CD4-positive, alpha-beta T cell treated with Interleukin-1 beta for 1 hour (primary cell): Measurements from ENCODE around the gene ZMIZ1.
A peak's percentile ranks its signal among the peaks of the same experiment; 100 is the strongest.

ENCODE experiments used
- DNase-seq, 2 donors: peaks; one replicate each; pipeline ENCODE4 v3.0.0-alpha.2; 2020 to 2022

Gene ZMIZ1

GRCh38 chr10:79178614-79179163 lies 109.9 kb downstream of the ZMIZ1 start:
- DNase-seq: no peak

- DNase-seq: no peak
Observed at GRCh38 chr10:79179164-79179956, 110.6 kb downstream of the ZMIZ1 start.

GRCh38 chr10:79179957-79180309 lies 111.2 kb downstream of the ZMIZ1 start:
- no peak for DNase-seq

GRCh38 chr10:79180414-79181221 lies 111.9 kb downstream of the ZMIZ1 start:
- no peak for DNase-seq

DNA sequence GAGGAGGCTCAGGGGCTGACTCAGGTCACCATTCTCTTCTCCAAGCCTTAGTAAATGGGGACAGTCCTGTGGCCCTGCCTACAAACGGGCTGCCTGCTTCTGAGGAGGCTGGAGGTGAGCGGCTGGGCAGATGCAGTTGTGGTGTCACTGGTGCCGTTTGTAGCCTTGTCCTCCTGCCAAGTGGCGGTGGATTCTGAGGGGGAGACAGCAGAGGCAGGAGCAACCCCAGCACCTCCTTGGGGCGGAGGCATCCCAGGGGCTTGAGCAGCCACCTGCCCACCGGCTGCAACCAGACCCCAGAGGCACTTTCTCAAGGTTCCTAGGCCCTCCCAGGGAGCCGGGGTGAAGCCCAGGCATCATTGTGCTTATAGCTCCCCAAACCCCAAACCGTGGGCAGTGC lies 112.5 kb downstream of the ZMIZ1 start:
- no peak for DNase-seq

- no peak for DNase-seq
Observed at GRCh38 chr10:79181698-79182521, 113.1 kb downstream of the ZMIZ1 start.

DNA sequence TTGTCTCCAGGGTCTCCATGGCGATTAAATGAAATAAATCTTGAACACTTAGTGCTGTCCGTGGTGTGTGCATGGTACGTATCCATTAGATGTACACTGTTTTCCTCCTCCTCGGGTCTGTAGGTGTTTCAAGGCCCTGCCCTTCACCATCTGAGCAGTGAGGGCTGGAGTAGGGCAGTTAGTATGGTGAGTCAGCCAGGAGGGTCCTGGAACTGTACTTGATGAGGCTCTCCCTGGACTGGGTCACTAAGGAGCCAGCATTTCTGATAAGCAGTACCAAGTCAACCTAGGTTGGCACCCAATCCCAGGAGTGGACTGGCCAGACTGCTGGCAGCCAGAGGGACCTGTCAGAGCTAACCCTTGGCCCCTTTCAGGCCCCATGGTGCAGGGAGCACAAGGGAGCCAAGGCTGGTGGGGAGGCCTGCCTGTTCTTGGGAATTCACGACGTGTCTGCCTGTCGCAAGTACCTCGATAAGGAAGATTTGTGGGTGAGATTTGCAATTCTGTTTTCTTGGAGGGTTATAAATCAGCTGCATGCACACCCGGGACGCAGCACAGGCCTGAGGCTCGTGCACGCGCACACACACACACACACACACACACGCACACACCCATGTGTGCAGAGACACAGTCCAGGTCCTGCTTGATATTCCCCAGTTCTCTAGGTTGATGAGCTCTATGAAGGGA lies 114.2 kb downstream of the ZMIZ1 start:
- DNase-seq: no peak

DNA sequence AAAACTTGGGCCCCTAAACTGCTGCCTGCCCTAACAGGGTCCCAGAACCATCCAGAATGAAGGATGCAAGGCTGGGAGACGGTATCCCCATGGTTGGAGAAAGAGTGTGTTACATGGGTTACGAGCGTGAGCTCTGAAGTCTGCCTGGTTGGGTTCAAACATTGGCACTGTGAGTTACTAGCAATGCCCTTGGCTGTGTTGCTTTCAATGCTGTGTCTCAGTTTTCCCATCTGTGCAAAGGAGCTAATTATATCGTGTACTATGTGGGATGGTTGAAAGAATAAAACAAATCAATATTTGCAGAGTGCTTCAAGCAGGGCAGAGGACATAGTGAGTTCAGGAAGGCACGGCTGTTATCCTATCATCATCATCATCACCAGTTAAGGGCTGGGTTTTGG lies 114.7 kb downstream of the ZMIZ1 start:
- DNase-seq: no peak

DNA sequence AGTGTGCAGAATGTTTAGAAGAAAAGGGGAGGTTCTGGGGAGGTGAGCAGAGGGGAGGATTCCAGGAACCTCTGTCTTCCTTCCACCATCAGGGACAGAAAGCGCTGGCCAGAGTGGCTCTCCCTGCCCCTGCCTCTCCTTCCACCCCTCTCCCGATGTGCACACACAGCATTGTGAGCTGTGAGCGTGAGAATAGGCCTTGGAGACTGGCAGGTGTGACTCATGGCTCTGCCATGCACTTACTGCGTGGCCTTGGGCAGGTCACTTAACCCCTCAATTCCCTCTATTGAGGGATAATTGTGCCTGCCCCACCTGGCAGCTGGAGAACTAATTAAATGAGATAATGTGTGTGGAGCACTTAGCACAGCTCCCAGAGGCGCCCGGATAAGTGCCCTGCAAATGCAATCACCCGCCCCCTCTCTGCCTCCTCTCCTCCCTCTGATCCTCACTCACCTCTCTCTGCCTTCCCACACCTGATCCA lies 115.4 kb downstream of the ZMIZ1 start:
- DNase-seq: no peak

GRCh38 chr10:79184657-79185056 lies 115.9 kb downstream of the ZMIZ1 start:
- DNase-seq: no peak

- no peak for DNase-seq
Observed at GRCh38 chr10:79185067-79185774, 116.5 kb downstream of the ZMIZ1 start.

DNA sequence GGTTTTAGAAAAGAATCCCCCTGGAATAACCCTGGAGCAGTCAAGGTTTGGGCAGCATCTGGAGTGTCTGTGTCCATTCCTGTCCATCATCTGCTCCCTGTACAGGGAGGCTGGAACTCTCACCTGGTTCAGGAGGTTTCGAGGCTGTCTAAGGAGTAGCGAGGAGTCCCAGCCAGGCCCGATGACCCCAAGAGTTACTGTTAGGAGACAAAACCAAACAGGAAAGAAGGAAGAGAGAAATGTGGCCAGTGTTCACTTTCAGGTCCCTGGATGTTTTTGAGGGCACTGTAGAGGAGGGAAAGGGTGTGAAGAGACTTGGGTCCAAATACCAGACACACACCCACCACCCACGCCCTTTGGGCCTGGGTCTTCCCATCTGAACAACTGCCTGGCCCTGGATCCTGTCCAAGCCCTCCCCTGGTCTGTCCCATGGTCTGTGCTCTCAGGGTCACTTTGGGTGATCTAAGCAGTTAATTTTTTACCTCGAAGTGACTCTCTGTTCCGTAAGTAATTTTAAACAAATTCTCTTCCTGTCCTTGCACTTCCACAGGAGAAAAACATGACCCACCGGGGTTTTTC lies 117.1 kb downstream of the ZMIZ1 start:
- DNase-seq: no peak

DNA sequence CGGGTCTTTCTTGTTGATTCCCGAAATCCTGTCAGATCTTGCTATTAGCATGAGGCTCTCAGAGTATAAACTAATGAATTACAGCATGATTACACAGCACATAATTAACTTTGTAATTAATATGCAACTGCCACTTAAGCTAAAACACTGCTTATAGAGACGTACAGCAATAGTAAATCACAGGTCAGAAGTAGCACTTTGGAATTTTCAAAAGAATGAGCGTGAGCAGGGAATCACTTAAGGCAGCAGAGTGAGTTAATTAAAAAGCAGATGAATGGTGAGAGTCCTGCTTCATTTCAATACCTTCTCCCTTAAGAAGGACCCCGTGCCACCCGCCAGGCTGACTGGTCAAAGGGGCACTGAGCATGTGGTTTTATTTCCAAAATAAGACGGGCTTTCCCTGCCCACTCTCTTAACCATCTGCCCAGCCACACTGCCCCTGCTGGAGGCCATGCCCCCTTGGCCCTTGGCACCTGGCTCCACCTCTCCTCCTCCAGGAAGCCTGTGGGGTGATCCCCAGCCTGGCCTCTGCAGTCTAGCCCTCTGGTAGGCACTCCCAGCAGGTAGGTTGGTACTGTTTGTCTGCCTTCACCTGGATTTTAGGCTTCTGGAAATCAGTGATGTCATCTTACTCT lies 117.8 kb downstream of the ZMIZ1 start:
- no peak for DNase-seq

- DNase-seq: peak in 1 of 2 donors; percentile 7
Observed at GRCh38 chr10:79187121-79187940, 118.6 kb downstream of the ZMIZ1 start.

DNA sequence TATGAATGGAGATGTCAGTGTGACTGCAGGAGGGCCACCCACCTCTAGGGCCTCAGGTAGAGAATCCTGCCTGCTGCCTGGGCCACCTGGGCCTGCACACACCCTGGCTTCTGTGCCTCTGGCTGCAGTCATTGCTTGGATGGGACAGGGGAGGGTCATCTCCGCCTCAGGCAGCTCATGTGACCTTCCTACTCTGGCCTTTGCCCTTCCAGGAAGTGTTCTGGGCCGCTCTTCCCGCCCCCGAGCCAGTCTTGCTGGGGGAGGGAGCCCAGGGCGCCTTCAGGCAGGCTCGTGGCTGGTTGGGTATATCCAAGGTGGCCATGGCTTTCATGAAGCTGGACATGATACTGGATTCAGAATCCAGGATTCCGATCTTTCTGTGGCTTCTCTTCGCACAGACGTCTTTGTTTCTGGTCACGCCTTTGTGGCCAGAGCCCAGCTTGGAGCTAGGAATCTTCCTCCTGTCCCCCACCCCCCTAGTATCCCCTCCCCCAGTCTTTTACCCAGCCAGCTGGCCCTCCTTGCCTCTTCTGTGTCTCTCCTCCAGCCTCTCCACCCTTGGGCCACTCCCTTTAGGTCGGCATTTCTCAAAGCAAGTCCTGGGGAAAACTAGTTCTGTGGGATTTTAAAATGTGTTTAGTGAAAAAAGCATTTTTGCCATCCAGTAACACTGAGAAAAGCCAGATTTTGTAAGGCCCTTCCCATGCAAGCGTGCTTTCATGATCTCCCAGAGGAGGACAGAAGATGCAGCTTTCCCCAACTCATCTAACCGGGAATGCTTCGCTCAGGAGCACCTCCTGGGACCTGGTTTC lies 119.6 kb downstream of the ZMIZ1 start:
- DNase-seq: no peak

DNA sequence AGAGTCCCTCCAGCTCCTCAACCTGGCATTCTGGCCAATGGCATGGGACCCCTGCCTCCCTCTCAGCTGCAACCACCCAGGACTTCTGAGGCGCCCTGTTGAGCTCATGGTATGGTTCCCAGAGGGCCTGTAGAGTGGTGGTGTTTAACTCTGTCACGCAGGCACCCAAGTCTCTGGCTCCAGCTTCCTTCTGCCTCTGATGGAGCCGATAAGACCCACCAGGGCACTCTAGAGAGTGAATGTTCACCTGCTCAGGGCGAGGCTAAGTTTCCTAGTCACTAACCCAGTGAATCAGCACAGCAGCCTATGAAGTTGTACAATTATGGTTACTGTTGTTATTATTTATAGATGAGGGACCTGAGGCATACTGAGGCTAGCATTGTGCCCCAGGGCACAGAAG lies 120.4 kb downstream of the ZMIZ1 start:
- DNase-seq: no peak

- no peak for DNase-seq
Observed at GRCh38 chr10:79189853-79190435, 121.2 kb downstream of the ZMIZ1 start.

GRCh38 chr10:79190740-79191261 lies 122.0 kb downstream of the ZMIZ1 start:
- DNase-seq: no peak
